Ishikawa (cell line): ENCODE results near the gene C17orf107.

ENCODE experiments used
- CEBPB ChIP-seq: IDR thresholded peaks from 2 replicates; pipeline ENCODE4 v1.6.1; 2012
- CREB1 ChIP-seq: IDR thresholded peaks from 2 replicates; pipeline ENCODE4 v1.6.1; 2012; ENCODE audit warnings: low read depth
- EGR1 ChIP-seq: IDR thresholded peaks from 2 replicates; pipeline ENCODE4 v1.6.1; 2012
- EP300 ChIP-seq: IDR thresholded peaks from 2 replicates; pipeline ENCODE4 v1.6.1; 2012; ENCODE audit warnings: borderline replicate concordance
- FOXM1 ChIP-seq: IDR thresholded peaks from 2 replicates; pipeline ENCODE4 v1.6.1; 2012; ENCODE audit warnings: low read depth, borderline replicate concordance
- NFIC ChIP-seq: IDR thresholded peaks from 2 replicates; pipeline ENCODE4 v1.6.1; 2012
- RAD21 ChIP-seq: IDR thresholded peaks from 2 replicates; pipeline ENCODE4 v1.6.1; 2012; ENCODE audit warnings: low read depth
- REST ChIP-seq: IDR thresholded peaks from 2 replicates; pipeline ENCODE4 v1.6.1; 2012; ENCODE audit warnings: low read depth, mild to moderate bottlenecking
- TAF1 ChIP-seq: IDR thresholded peaks from 2 replicates; pipeline ENCODE4 v1.6.1; 2012; ENCODE audit warnings: low read depth, mild to moderate bottlenecking
- TCF12 ChIP-seq: IDR thresholded peaks from 2 replicates; pipeline ENCODE4 v1.6.1; 2012; ENCODE audit warnings: low read depth
- TEAD4 ChIP-seq: IDR thresholded peaks from 2 replicates; pipeline ENCODE4 v1.6.1; 2012
- YY1 ChIP-seq: IDR thresholded peaks from 2 replicates; pipeline ENCODE4 v1.6.1; 2012; ENCODE audit warnings: low read depth
- ZBTB7A ChIP-seq: IDR thresholded peaks from 2 replicates; pipeline ENCODE4 v1.6.1; 2012; ENCODE audit warnings: low read depth
- TF ChIP-seq, protein P1 (sequence below): IDR thresholded peaks from 2 replicates; pipeline ENCODE4 v1.6.1; 2012
- TF ChIP-seq, protein P2 (sequence below): IDR thresholded peaks from 2 replicates; pipeline ENCODE4 v1.6.1; 2012

C17orf107 gene

GRCh38 chr17:4884489-4884888 is 14.8 kb upstream of the C17orf107 start:
- TF ChIP-seq TEAD4 = no peak
- TF ChIP-seq EGR1 = no peak
- TF ChIP-seq, protein P1, sequence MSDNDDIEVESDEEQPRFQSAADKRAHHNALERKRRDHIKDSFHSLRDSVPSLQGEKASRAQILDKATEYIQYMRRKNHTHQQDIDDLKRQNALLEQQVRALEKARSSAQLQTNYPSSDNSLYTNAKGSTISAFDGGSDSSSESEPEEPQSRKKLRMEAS = no peak
- TF ChIP-seq FOXM1 = no peak
- TF ChIP-seq TCF12 = no peak
- TF ChIP-seq REST = no peak
- TF ChIP-seq TAF1 = no peak
- no peak for TF ChIP-seq CREB1
- no peak for TF ChIP-seq YY1
- no peak for TF ChIP-seq RAD21
- TF ChIP-seq ZBTB7A = no peak
- TF ChIP-seq NFIC = no peak
- TF ChIP-seq, protein P2, sequence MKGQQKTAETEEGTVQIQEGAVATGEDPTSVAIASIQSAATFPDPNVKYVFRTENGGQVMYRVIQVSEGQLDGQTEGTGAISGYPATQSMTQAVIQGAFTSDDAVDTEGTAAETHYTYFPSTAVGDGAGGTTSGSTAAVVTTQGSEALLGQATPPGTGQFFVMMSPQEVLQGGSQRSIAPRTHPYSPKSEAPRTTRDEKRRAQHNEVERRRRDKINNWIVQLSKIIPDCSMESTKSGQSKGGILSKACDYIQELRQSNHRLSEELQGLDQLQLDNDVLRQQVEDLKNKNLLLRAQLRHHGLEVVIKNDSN = no peak
- no peak for TF ChIP-seq EP300
- TF ChIP-seq CEBPB = no peak

DNA sequence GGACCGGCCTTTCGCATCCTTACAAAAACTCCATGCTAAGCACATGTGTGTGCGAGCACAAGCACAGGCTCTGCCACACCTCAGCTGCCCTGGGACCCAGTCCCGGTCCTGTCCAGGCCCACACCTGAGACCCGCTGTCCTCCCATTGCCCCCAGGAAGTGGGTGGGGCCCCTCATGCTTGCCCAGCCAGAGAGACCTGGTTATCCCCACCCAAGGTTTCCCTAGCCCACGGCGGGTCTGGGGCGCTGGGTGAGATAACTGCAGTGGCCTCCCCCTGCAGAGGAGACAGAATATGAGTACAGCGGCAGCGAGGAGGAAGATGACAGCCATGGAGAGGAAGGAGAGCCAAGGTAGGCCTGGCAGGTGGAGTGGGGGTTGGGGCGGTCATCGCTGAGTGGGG is 12.5 kb upstream of the C17orf107 start:
- no peak for TF ChIP-seq NFIC
- no peak for TF ChIP-seq REST
- TF ChIP-seq TCF12 = no peak

- no peak for TF ChIP-seq TEAD4
Observed at GRCh38 chr17:4887581-4887980, 11.8 kb upstream of the C17orf107 start.

- TF ChIP-seq, protein P1 = no peak
- TF ChIP-seq REST = no peak
- TF ChIP-seq, protein P2 = no peak
- no peak for TF ChIP-seq TCF12
- TF ChIP-seq TEAD4 = no peak
- no peak for TF ChIP-seq CREB1
- no peak for TF ChIP-seq NFIC
- no peak for TF ChIP-seq YY1
- TF ChIP-seq FOXM1 = no peak
- no peak for TF ChIP-seq EGR1
- no peak for TF ChIP-seq ZBTB7A
Observed at GRCh38 chr17:4891411-4892410, 7.6 kb upstream of the C17orf107 start.
